ENCODE data around the gene C3orf49.

C3orf49 gene

GRCh38 chr3:63869940-63870614, 51.0 kb downstream of the C3orf49 start:
- no peak for DNase-seq (ENCODE audit: low read depth)
- no peak overlapping the region for H3K4me3 ChIP-seq (ENCODE audit: low read depth, low read length)
- TF ChIP-seq CTCF (IDR thresholded peaks at IDR 0.05; ENCODE audit: low read depth, low read length, missing control alignments) = no peak

GRCh38 chr3:63870615-63871005, 51.5 kb downstream of the C3orf49 start:
- no peak for DNase-seq (ENCODE audit: low read depth)
- TF ChIP-seq CTCF (IDR thresholded peaks at IDR 0.05; ENCODE audit: low read depth, low read length, missing control alignments) = no peak

GRCh38 chr3:63872135-63872924, 53.2 kb downstream of the C3orf49 start:
- no peak for TF ChIP-seq CTCF (IDR thresholded peaks at IDR 0.05; ENCODE audit: low read depth, low read length, missing control alignments)
- H3K4me3 ChIP-seq (ENCODE audit: low read depth, low read length) = no peak overlapping the region
- DNase-seq (ENCODE audit: low read depth) = no peak

More at GRCh38 chr3:63870615-63871005, 51.5 kb downstream of the C3orf49 start:
- no peak overlapping the region for H3K4me3 ChIP-seq (ENCODE audit: low read depth, low read length)

- TF ChIP-seq CTCF (IDR thresholded peaks at IDR 0.05; ENCODE audit: low read depth, low read length, missing control alignments) = no peak
- DNase-seq (ENCODE audit: low read depth) = no peak
- no peak overlapping the region for H3K4me3 ChIP-seq (ENCODE audit: low read depth, low read length)
These were observed 55.7 kb downstream of the C3orf49 start for GRCh38 chr3:63874769-63875168.

- no peak overlapping the region for H3K4me3 ChIP-seq (ENCODE audit: low read depth, low read length)
- no peak for DNase-seq (ENCODE audit: low read depth)
- TF ChIP-seq CTCF (IDR thresholded peaks at IDR 0.05; ENCODE audit: low read depth, low read length, missing control alignments) = no peak
These were observed 56.4 kb downstream of the C3orf49 start for GRCh38 chr3:63875510-63875909.

GRCh38 chr3:63876260-63876659, 57.2 kb downstream of the C3orf49 start:
- no peak for TF ChIP-seq CTCF (IDR thresholded peaks at IDR 0.05; ENCODE audit: low read depth, low read length, missing control alignments)
- H3K4me3 ChIP-seq (ENCODE audit: low read depth, low read length) = no peak overlapping the region
- DNase-seq (ENCODE audit: low read depth) = no peak
